ENCODE measurements around the gene COQ9.

COQ9 gene

DNA sequence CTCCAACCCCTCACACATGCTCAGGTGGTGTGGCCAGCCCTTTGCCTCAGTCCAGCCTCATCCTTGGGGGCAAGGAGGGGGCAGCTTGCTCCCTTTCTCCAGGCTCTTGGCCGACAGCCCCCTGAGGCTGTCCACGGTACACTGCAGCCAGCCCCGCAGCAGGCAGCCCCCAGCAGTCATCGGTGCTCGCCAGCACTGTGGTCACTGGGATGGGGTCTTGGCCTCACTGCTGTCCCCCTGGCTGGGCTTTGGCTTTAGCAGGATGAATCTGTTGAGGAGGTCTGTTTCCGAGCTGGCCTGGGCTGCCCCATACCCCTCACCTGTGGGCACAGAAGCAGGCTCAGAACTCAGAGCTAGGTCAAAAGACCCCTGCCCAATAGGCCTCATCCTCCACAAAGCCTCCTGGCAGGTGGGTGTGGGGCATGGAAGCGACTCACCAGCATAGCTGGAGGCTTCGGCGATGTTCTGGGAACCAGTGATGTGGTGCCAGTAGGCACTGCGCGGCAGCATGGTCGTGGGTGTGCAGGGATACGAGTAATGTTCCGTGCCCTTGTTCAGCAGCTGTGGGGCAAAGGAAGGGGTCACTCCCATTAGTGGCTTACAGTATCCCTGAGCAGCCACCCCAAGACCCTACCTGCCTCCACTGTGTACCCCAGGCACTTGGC, 26.0 kb downstream of the COQ9 start:
- no peak for DNase-seq

DNA sequence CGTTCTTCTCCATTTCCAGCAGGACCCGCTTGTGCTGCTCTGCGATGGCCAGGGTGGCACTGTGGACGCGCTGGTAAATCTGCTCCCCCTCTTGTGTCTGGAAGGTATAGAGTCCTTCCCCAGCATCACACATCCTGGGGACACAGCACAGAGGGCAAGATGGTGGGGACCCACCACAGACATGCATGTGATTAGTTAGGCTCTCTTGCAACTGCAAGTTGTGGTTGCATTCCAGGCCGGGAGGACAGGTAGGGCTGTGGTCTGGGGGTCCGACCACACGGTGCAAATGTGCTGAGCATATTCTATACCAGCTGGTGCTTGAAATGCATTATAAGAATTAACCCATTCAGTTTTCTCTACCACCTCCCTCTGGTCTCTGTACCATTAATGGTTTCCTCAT, 26.6 kb downstream of the COQ9 start:
- DNase-seq = no peak

GRCh38 chr16:57474671-57475661, 27.7 kb downstream of the COQ9 start:
- no peak for DNase-seq

- peak; percentile 90 for DNase-seq
Measured at GRCh38 chr16:57475711-57476339, 28.5 kb downstream of the COQ9 start.

DNA sequence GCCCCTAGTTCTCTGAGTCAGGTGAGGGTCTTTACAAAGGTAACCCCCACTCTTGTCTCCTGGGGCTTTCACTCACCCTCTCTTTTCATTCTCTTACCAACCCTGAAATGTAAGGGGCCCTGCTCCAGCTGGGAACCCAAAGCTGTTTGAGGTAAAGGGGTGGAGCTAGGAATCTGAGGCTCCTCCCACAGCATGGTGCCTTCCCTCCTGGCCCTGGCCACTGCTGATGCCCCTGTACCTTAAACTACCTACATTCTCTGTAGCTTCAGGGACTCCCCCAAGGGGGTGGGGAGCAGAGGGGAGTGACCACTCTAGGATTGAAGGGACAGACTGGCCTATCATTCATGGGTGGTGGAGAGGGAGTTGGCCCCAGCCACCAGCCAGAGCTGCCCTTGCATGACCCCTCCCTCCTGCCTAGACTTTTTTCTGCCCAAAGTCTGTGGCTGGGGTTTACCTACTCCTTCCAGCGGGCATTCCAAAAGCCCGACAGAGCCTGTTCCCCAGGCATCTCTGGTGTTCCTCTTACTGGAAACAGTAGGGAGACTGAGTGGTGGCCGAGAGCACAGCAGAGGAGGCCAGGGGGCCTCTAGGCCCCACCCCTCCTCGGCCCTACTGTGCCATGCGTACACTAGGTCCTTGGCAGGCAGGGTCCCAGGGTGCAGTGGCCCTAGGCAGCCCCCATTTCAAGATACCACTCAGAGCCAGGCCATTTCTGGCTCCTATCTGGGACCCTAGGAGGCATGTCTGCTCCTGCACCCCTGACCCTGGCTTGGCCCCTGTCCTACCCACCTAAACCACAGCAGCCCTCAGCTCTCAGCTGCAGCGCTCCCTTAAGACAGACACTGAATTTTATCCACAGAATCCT, 29.5 kb downstream of the COQ9 start:
- no peak for DNase-seq

DNA sequence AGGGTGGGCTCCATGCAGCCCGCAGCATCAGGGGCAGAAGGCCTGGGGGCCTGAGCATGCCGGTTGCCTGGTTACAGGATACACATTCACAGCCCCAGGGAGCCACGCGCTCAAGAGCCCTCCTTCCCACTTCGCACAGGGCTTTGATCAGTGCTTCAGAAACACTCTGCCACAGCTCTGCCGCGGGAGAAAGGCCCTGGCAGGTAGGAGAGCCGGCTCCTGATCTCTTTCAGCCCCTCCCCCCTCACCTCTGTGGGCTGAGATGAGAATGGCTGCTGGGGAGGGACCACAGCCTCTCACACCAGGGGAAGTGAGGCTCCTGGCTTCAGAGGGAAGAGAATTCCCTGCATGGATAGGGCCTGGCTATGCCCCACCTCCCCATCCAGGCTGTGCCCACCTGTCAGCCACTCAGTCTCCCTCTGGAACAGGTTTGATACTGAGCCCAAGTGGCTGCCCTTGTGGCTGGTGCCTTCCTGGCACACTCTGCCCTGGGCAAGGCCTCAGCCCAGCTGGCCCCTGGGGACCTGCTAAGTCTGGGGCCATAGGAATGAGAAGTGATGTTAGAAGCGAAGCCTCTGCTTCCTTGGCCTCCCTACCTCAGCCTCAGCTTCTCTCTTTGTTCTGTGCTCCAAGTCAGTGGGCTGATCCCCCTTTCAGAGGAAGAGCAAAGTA, 30.4 kb downstream of the COQ9 start:
- no peak for DNase-seq

GRCh38 chr16:57478396-57479204, 31.3 kb downstream of the COQ9 start:
- no peak for DNase-seq

DNA sequence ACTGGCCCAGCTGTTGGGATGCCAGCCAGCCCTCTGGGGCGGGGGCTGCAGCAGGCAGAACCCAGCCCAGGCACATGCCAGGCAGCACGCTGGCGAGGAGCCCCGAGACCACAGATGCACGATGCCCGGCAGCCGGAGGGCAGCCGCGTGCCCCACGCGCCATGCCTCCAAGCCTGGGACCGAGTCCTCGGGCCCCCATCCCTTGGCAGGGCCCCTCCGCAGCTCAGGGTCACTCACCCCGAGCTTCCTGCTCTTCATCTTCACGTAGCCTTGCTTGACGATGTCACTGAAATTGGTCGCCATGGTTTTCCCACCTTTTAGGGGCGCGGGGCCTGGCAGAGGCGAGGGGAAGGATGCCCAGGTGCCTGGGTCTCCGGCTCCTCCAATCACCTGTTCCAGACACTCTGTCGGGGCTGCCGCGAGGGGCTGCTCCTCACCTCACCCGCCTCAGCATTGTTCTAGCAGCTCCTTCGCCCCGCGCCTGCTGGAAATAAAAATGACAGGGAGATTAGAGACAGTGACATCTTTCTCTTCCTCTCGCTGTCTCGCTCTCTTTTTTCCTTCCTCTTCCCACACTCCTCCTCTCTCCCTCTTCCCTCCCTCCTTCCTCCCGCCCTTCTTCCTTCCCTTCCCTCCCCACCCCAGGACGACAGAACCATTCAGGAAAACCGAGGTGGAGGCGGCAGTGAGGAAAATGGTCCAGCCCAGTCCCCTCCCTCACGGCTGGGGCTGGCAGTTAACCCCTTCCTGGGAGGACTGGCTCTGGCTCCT, 32.1 kb downstream of the COQ9 start:
- DNase-seq = no peak

DNA sequence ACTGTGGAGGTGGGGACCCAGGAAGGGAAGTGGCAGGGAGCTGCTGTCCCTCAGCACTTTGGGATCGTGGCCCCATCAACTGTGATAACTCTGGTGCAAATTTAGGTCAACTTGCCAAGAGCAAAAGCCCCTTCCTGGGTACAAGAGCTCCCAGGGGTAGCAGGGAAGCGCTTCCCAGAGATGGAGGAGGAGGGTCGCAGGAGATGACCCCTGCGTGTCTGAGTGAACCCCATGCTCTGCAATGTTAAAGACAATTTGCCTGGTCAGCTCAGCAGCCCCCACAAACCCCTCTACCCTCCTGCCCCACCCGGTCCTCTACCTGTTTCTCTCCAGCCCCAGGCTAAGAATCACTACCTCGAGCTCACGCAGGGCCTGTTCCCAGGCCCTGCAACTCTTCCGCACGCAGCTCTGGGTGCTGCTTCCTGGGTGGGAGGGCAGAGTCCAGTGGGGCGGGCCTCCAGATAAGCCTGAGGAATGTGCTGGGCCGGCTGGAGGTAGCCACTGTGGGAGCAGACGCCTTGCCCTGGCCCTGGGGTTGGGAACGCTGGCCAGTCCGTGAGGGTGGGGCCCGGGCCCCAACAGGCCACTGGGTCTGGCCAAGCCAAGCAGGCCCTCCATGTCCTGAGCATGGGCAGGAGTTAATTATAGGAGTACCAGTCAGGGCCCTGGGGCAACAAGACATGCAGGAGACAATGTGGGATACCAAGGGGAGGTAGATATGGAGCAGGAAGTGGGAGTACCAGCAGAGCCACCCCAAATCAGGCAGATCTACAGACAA, 32.9 kb downstream of the COQ9 start:
- DNase-seq = no peak

DNA sequence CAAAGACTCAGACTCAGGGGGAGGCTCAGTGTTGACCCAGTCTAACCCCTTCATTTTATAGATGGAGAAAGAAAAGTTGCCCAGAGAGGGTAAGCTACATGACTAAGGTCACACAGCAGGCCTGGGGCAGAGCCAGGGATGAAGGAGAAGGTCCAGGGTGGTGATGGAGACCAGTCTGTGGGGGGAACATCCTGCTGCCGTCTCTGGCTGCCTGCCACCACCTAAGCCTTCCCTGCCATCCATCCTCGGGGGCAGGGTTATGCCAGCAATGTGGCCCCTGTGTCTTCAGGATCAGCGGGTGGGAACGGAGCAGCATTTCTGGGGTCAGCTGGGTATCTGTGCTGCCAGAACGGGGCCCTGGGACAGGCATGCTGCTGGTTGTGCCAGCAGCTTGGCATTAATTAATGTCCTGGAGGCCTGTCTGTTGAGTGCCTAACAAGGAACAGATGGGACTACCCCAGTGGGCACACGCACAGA, 33.5 kb downstream of the COQ9 start:
- DNase-seq = no peak

- DNase-seq = no peak
Measured at GRCh38 chr16:57481421-57481820, 34.1 kb downstream of the COQ9 start.

DNA sequence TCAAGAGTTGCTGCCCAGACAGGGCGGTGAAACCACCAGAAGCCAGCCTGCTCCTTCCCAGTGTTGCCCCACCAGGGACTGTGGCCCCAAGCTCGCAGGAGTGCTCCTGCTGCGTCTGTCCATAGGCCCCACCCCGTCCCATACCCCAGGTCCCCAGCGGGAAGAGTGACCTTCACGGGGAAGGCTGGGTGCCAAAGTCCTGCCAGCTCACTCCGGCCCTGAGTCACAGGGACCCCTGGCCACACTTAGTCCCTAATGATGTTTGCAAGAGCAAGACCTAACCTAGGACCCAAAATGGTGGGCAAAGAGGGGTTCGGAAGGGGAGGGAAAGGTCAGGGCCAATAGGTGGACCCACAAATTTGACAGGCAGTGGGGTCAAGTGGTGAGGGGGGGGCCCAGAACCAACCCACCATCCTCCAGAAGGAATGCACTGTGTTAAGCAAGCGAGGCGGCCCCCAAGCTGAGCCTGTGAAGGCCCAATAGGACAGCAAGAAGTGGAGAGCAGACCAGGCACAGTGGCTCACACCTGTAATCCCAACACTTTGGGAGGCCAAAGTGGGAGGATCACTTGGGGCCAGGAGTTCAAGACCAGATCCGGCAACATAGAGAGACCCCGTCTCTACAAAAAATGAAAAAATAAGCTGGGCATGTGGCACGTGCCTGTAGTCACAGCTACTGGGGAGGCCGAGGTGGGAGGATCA, 35.7 kb downstream of the COQ9 start:
- DNase-seq = no peak

DNA sequence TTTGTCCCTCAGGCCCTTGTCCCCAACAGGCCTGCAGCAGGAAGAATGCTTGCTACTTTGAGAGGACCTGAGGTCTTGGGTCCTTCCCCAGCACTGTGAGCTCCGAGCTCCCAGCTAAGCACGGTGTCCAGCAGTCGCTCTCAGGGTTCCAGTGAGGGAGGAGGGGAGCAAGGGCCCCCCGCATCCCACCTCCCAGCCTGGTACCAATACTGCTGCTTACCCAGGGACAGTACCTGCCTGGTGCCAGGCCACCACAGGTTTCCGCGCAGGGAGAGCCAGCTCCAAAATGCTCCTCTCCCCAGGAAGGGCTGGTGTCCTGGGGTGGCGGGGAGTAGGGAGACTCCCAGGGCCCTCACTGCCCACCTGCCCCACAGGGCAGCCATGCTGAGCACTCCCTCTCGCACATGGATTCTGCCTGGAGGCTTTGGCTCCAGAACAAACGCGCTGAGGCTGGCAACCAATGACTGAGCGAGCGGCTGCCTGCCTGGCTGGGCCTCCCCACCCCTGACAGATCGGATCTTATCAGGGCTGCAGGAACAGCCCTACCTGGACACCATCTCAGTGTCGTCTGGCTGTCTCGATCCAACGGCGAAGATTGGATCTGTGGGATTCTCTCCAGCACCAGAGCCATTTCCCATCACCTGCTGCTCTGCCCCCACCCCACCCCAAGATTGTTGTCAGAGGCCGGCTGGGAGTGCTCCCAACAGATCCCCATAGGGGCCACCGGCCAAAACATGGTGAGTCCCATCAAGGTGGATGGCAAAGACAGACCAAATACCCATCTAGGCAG, 36.6 kb downstream of the COQ9 start:
- DNase-seq = no peak

DNA sequence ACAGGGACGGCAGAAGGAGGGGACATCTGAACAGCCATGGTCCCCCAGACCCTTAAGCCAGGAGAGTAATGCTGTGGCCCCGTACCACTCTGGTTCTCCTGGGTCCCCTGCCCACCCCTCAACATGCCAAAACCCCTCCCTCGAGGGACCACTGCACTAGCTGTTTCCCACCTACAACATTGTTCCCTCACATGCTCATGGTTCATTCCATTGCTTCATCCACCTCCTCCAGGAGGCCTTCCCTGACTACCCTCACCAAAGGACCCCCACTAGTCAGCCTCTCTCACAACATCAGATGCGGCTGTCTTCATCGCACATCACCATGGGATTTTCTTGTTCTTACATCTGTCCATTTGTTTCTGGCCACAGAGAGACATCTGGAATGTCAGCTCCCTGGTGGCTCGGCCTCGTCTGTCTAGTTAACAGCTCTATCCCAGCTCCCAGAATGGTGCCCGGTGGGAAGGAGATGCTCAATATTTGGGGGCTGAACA, 37.3 kb downstream of the COQ9 start:
- DNase-seq = no peak

DNA sequence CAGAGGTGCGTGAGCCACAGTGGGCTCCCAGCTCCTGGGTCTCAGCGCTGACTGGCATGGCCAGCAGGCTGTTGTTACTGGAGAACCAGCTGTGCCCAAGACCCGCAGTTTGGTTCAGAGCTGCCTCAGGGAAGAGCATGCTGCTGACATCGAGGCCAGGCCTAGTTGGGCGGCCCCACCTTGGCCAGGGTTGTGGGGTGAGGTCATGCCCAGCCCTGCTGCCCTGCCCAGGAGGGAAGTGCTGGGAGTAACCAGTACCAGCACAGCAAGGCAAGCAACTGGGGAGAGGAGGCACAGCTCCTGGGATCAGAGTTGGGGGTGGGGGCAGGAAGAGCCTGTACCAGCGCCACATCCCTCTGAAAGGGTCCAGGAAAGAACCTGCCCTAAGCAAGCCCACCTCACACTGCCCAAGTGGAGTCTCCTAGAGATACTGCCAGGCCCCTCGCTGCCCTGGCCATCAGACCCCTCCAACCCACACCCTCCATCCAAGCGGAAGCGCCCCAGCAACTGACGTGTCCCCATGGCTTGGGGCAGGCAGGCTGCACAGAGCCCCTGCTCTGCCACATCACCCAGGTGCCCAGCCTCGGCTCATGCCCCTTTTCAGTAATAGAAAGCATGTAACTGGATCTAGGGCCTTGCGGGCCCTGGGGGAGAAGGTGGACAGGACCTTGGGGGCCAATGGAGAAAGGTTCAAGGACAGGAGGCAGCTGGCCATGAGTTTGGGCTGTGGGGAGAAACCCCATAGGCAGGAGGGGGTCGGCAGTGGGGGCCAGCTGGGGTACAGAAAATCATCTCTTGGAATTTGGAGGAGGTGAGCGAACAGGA, 38.0 kb downstream of the COQ9 start:
- DNase-seq = no peak

- peak; percentile 91 for DNase-seq
Measured at GRCh38 chr16:57485916-57486857, 38.9 kb downstream of the COQ9 start, which contains the start of gene DOK4. Gene DOK4, minus strand, starts transcription at chr16:57486493. Its CDS starts 6,986 bp downstream, at chr16:57479507.

All from stimulated activated CD4-positive, alpha-beta T cell treated with anti-CD3 and anti-CD28 coated beads, Interleukin-15, amount 100 ng/mL, for 24 hours (primary cell).